Caco-2 (cell line): ENCODE measurements around the gene TSPAN18. TPM values are rescaled to one million over a fixed set of nuclear protein-coding genes. Genes with fewer than 3 reads are reported as not detected.

ENCODE experiments used
- BruUV-seq: library from RNA; stranded (reverse); fragments of 400-500 nt; replicated peaks from 2 replicates; lab custom pipeline; 2021; lab: Mats Ljungman, UMichigan
- CTCF ChIA-PET: fragments of 300-600 bp; sonication (Branson Sonifier 250); formaldehyde crosslinking; loops from one replicate; lab custom pipeline; 2022; ENCODE audit warnings: antibody characterized with exemption; lab: Charles Lee
- POLR2A ChIA-PET: fragments of 300-600 bp; sonication (Branson Sonifier 250); formaldehyde crosslinking; loops from one replicate; lab custom pipeline; 2022; ENCODE audit warnings: antibody characterized with exemption; lab: Charles Lee
- DNase-seq, 2 experiments: peaks; one replicate each; pipeline versions ENCODE4 v3.0.0 to v3.0.0-alpha.2; 2020 to 2022
- H3K27me3 ChIP-seq: replicated peaks from 2 replicates; pipeline ENCODE4 v1.6.0; 2011; ENCODE audit warnings: low read length; ENCODE audit not compliant: control insufficient read depth, insufficient read depth
- H3K36me3 ChIP-seq: 2 replicates; pipeline ENCODE4 v1.5.1; 2011; ENCODE audit warnings: low read length; ENCODE audit not compliant: control insufficient read depth, insufficient read depth
- H3K4me1 ChIP-seq: fragments of 250-450 bp; sonication (Bioruptor Pico); 2 replicates; pipeline ENCODE4 v1.5.1; 2020; ENCODE audit warnings: mild to moderate bottlenecking
- H3K4me3 ChIP-seq: 2 replicates; pipeline ENCODE4 v1.5.1; 2011; ENCODE audit warnings: low read depth, mild to moderate bottlenecking, control low read depth, low read length
- H3K9me3 ChIP-seq: fragments of 250-450 bp; sonication (Bioruptor Pico); 2 replicates; pipeline ENCODE4 v1.5.1; 2020; ENCODE audit warnings: mild to moderate bottlenecking, moderate library complexity
- H3K27ac Mint-ChIP-seq: one replicate; pipeline ENCODE4 v1.8.0; 2022; ENCODE audit warnings: mixed read lengths; ENCODE audit not compliant: unreplicated experiment
- H3K27me3 Mint-ChIP-seq: one replicate; pipeline ENCODE4 v1.8.0; 2022; ENCODE audit warnings: mixed read lengths; ENCODE audit not compliant: insufficient read depth, unreplicated experiment
- H3K36me3 Mint-ChIP-seq: one replicate; pipeline ENCODE4 v1.8.0; 2022; ENCODE audit warnings: mild to moderate bottlenecking, mixed read lengths; ENCODE audit not compliant: insufficient read depth, unreplicated experiment
- H3K4me1 Mint-ChIP-seq: one replicate; pipeline ENCODE4 v1.8.0; 2022; ENCODE audit warnings: low read depth, mixed read lengths; ENCODE audit not compliant: unreplicated experiment
- H3K4me3 Mint-ChIP-seq: one replicate; pipeline ENCODE4 v1.8.0; 2022; ENCODE audit warnings: mild to moderate bottlenecking, moderate library complexity, mixed read lengths; ENCODE audit not compliant: unreplicated experiment
- H3K9me3 Mint-ChIP-seq: one replicate; pipeline ENCODE4 v1.8.0; 2022; ENCODE audit warnings: mixed read lengths; ENCODE audit not compliant: unreplicated experiment
- intact Hi-C: fragments of 100-400 bp; cut with micrococcal nuclease; formaldehyde crosslinking; loops from one replicate; pipeline ENCODE4 v1.10.0; 2022; ENCODE audit not compliant: unreplicated experiment
- total RNA-seq: library from RNA; stranded (reverse); gene quantifications from 2 replicates; pipeline ENCODE4 v1.2.3, GENCODE V29; 2022
- TF ChIP-seq, protein P1 (sequence below), 2 experiments: fragments of 200-600 bp in 1 of 2; IDR thresholded peaks; 1 replicate in 1 of 2; 2 replicates in 1 of 2; pipeline versions ENCODE4 v1.5.1 to v1.8.0; 2011 to 2022; ENCODE audit warnings: antibody characterized with exemption in 1 of 2, control low read depth in 1 of 2, inconsistent platforms in 1 of 2, low read depth in 1 of 2, low read length in 1 of 2, mild to moderate bottlenecking in 1 of 2, moderate library complexity in 1 of 2; ENCODE audit not compliant: insufficient read depth in 1 of 2, severe bottlenecking in 1 of 2, unreplicated experiment in 1 of 2

The TSPAN18 gene
- total RNA-seq, 1 experiment from 2014 or later = 7.4 TPM

- Histone ChIP-seq H3K9me3 (no peaks in the 10 kb centered on the region), H3K36me3 (no peaks in the 10 kb centered on the region), H3K4me1 (no peaks in the 10 kb centered on the region), H3K27me3 (no peaks in the 10 kb centered on the region), H3K4me3 (no peak overlapping the region)
- no TSS peak for BruUV-seq
- H3K4me1 Mint-ChIP-seq = no peaks in the 10 kb centered on the region
- H3K4me3 Mint-ChIP-seq = no peak overlapping the region
- no peak overlapping the region for H3K27ac Mint-ChIP-seq
- no peaks in the 10 kb centered on the region for H3K9me3 Mint-ChIP-seq
- H3K36me3 Mint-ChIP-seq = no peaks in the 10 kb centered on the region
- CTCF ChIA-PET = interaction anchor here (0.7 kb wide), 1 partner anchor 1535 kb away, joined by 3 read pairs; no protein-coding TSS in a partner anchor
- TF ChIP-seq, protein P1, sequence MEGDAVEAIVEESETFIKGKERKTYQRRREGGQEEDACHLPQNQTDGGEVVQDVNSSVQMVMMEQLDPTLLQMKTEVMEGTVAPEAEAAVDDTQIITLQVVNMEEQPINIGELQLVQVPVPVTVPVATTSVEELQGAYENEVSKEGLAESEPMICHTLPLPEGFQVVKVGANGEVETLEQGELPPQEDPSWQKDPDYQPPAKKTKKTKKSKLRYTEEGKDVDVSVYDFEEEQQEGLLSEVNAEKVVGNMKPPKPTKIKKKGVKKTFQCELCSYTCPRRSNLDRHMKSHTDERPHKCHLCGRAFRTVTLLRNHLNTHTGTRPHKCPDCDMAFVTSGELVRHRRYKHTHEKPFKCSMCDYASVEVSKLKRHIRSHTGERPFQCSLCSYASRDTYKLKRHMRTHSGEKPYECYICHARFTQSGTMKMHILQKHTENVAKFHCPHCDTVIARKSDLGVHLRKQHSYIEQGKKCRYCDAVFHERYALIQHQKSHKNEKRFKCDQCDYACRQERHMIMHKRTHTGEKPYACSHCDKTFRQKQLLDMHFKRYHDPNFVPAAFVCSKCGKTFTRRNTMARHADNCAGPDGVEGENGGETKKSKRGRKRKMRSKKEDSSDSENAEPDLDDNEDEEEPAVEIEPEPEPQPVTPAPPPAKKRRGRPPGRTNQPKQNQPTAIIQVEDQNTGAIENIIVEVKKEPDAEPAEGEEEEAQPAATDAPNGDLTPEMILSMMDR (IDR thresholded peaks at IDR 0.05; ENCODE audit: insufficient read depth in 1 of 2, low read depth in 1 of 2, low read length in 1 of 2, severe bottlenecking in 1 of 2, unreplicated experiment in 1 of 2) = no peak
- intact Hi-C loops = no loop called here
- no peak for DNase-seq
- POLR2A ChIA-PET = no interaction called here
- no peaks in the 10 kb centered on the region for H3K27me3 Mint-ChIP-seq
These were observed 61.9 kb downstream of the TSPAN18 start for GRCh38 chr11:44788536-44789261.

DNA sequence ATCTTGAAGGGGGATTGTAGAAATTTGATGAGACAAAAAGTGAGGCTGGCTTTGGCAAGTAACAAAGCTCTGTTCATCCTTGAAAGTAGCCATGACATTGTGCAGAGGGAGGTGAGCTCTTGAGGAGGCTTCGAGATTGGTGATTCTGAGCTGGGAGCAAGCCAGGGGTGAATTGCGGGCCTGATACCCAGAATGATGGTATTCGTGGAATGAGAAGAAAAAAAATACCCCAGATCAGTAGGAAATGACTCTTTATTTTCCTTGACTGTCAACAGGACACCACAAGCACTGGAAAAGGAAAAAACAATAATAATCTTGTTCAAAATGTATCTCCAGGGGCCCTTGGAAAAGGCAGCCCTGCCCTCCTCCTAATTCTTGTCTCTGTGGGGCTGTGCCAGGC lies 62.7 kb downstream of the TSPAN18 start:
- H3K36me3 Mint-ChIP-seq = no peaks in the 10 kb centered on the region
- H3K4me1 Mint-ChIP-seq = no peaks in the 10 kb centered on the region
- H3K4me3 Mint-ChIP-seq = no peak overlapping the region
- TF ChIP-seq, protein P1 (IDR thresholded peaks at IDR 0.05; ENCODE audit: insufficient read depth in 1 of 2, low read depth in 1 of 2, low read length in 1 of 2, severe bottlenecking in 1 of 2, unreplicated experiment in 1 of 2) = no peak
- no peaks in the 10 kb centered on the region for H3K9me3 Mint-ChIP-seq
- Histone ChIP-seq H3K4me3 (no peak overlapping the region), H3K36me3 (no peaks in the 10 kb centered on the region), H3K9me3 (no peaks in the 10 kb centered on the region), H3K27me3 (no peaks in the 10 kb centered on the region), H3K4me1 (no peaks in the 10 kb centered on the region)
- H3K27me3 Mint-ChIP-seq = no peaks in the 10 kb centered on the region
- no TSS peak for BruUV-seq
- no peak for DNase-seq
- intact Hi-C loops = no loop called here
- no peak overlapping the region for H3K27ac Mint-ChIP-seq
- POLR2A ChIA-PET = interaction anchor here (0.5 kb wide), 1 partner anchor 1052 kb away, joined by 7 read pairs; no protein-coding TSS in a partner anchor
- CTCF ChIA-PET = no interaction called here

- H3K9me3 Mint-ChIP-seq = no peaks in the 10 kb centered on the region
- Histone ChIP-seq H3K36me3 (no peaks in the 10 kb centered on the region), H3K4me3 (no peak overlapping the region), H3K4me1 (no peaks in the 10 kb centered on the region), H3K9me3 (no peaks in the 10 kb centered on the region), H3K27me3 (no peaks in the 10 kb centered on the region)
- DNase-seq = no peak
- TF ChIP-seq, protein P1 (IDR thresholded peaks at IDR 0.05; ENCODE audit: insufficient read depth in 1 of 2, low read depth in 1 of 2, low read length in 1 of 2, severe bottlenecking in 1 of 2, unreplicated experiment in 1 of 2) = no peak
- ChIA-PET CTCF (no interaction called here), POLR2A (no interaction called here)
- no peaks in the 10 kb centered on the region for H3K27me3 Mint-ChIP-seq
- no peaks in the 10 kb centered on the region for H3K36me3 Mint-ChIP-seq
- no peak overlapping the region for H3K27ac Mint-ChIP-seq
- intact Hi-C loops = no loop called here
- no peak overlapping the region for H3K4me3 Mint-ChIP-seq
- no TSS peak for BruUV-seq
- no peaks in the 10 kb centered on the region for H3K4me1 Mint-ChIP-seq
These were observed 63.4 kb downstream of the TSPAN18 start for GRCh38 chr11:44790211-44790610.
